GM18517 (cell line): ENCODE results near the gene FHIT.
"Not testable (repeated sequence)": the region's sequence is repeated elsewhere in the genome, so short reads cannot be mapped to it uniquely, and the experiment has no call there.

Experiments
- ATAC-seq: cut with Tn5 transposase; IDR thresholded peaks from one replicate; pipeline ENCODE4 v1.9.1; 2021; ENCODE audit warnings: mild to moderate bottlenecking, moderate library complexity; ENCODE audit not compliant: unreplicated experiment

Gene FHIT

DNA sequence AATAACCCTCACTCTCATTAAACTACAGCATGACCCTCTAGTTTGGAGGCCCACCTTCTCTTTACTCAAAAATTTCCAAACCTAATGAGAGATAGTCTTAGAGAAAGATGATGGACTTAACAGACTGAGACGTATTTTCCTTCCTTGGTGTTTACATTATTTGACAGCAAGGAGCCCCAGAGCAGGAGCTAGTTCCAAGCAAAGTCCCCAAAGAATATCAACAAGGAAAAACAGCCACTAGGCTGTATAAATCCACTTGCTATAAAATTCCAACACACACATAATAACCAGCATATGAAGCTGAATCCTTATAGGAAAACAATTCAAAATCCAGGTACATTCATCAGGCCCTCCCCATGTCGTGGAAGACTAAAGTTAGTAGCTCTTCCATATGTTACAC is 660.0 kb downstream of the FHIT start:
- ATAC-seq = no peak

DNA sequence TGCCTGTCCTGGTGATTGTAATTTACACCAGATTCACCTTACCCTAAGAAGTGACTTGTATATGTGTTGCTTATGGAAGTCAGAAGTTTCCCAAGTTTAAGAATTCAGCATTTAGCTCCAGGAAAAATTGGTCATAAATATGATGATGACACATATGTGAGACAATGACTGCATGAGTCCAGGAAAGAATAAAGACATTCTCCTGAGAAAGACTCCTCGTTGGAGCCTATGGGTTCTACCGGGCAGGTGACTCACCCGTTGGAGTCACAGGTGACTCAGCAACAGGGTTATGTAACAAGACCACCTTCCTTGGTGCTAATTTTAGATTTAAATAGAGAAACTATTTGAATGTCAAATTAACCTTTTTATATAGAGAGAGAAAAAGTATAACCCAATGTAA is 662.4 kb downstream of the FHIT start:
- no peak for ATAC-seq

GRCh38 chr3:60585918-60586317 is 665.3 kb downstream of the FHIT start:
- no peak for ATAC-seq

DNA sequence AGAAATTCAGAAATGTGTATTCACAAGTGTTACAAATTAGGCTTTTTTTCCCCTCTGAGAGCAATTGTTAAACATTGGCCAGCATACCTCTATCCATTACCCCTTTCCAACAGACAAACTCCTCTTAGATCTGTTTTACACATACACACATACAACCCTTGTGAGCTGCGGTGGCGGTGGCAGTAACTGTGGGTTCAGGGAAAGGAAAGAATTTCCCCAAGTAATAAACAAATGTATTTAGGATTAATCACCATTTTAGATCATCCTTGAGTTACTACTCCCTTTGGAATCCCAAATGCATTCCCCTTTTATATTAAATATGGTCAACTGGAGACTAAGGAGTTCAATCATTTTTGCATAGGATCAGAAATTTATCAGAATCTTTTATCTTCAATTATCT is 667.0 kb downstream of the FHIT start:
- no peak for ATAC-seq

GRCh38 chr3:60582288-60582687 is 669.0 kb downstream of the FHIT start:
- ATAC-seq = no peak

GRCh38 chr3:60580809-60581208 is 670.4 kb downstream of the FHIT start:
- no peak for ATAC-seq

DNA sequence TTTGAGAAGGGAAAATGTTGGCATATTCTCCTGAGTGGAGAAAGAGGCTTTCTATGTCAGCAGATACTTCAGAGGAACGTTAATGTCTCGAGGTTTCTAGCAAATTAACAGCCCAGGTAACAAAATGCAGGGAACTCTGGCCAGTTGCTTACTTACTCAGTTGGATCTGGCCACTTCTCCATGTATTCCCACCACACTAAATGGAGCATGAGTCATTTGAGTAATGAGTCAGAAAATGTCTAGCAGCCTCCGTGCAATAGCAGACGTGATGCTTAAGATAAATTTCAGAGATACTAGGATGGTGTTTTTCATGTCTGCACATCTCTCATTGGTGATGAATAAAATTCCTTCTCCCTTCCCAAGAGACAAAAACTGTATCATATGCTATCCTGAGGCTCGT is 671.5 kb downstream of the FHIT start:
- no peak for ATAC-seq

DNA sequence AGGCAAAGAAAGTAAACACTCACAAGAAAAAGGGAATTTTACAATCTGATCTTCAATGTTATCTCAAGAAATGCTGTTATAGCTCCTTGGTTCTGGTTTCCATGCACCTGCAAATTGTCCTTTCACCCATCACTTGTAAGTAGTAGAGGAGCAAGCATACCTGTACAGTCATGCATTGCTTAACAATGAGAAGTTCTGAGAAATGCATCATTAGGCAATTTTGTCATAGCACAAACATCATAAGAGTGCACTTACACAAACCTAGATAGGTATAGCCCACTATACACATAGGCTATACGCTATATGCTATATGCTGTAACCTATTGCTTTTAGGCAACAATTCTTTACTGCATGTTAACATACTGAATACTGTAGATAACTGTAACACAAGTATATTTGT is 672.3 kb downstream of the FHIT start:
- no peak for ATAC-seq

DNA sequence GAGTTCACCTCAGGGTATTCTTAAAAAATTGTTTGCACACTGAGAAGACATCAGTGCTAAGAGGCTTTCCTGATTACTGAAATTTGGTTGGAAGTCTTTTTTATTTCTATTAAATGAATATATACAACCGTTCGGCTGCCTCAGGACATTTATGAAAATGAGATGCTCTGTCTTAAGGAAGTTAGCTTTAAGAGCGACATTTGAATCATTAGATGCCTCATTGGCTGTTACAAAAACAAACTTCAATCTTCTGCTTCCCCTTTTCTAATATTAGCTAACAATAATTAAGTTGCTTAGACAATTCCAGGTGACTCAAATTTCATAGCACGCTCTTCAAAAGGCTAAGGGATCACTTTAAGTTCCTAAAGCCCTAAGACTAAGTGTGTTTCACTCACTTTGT is 673.7 kb downstream of the FHIT start:
- ATAC-seq = no peak

DNA sequence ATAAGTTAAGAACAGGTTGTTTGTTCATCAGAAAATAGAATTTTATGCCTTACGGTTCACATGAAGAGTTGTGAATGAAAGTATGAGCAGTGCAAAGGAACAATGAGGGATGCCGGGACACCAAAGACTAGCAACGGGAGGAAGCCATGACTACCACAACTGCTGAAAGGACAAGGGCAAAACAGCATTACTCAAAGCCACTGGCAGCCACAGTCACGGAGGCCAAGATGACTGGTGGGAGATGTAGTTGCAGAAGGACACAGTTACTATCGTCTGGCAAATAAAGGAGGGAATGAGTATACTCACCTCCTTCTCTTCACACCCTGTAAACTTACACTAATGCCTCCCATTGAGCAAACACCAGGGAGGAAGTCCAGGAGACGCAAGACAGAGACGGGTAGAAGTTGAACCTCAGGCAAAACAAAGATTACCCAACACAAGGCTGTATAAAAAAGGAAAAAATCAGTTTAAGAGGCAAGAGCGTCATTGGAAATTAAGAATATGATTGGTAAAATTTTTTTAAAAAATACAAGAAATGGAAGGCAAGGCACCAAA is 675.5 kb downstream of the FHIT start:
- no peak for ATAC-seq

GRCh38 chr3:60574046-60574769 is 677.0 kb downstream of the FHIT start:
- no peak for ATAC-seq

DNA sequence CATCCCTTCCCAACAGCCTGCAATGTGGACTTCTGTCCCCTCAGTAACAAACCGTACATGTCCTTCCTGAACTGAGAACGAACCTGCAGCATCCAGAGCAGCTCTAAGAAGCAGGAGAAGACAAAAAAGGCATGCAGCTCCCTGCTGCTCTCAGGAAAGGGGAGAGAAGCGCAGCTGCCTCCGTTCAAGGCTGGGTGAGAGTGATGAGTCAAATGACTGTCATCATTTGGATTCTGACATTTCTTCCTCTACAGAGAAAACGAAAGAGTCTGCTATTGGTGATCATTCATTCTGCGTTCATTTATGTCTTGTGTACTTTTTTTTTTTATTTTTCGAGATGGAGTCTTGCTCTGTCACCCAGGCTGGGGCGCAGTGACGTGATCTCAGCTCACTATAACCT is 677.8 kb downstream of the FHIT start:
- no peak for ATAC-seq

DNA sequence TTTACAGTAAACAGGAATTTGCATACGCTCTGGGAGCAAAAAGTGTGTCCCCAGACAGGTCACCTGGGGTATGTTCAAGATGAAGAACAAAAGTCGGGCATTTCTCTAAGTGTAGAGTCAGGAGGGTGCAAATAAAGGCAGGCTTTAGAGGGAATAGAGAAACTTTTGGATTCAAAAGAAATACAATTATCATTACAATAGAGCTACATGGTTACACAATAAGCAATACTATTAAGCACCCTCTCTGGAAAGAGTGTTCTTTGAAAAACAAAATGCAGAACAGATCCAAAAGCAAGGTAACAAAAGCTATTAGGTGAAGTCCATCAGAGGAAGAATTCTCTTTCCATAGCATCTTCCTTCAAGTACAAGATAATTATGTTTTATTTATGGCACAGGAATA is 679.7 kb downstream of the FHIT start:
- no peak for ATAC-seq

- ATAC-seq = no peak
Observed at GRCh38 chr3:60557122-60557521, 694.1 kb downstream of the FHIT start.

- ATAC-seq = peak; percentile 95
Observed at GRCh38 chr3:60555686-60556354, 695.4 kb downstream of the FHIT start.

DNA sequence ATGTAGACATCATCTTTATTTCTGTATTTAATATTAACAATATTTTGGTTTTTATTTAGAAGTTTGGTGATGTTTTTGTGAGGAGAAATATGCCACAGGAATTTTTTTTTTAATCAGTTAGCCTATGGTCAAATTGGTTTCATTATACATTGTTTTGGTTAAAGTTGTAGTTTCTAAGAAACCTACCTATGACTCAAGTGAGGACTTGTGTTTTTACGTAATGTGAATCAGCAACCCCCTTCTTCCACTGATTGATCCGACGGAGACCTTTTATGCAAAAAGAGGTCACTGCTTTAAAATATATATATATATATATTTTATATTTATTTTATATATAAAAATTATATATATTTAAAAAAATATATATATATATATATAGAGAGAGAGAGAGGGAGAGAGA is 698.1 kb downstream of the FHIT start:
- peak; percentile 47 for ATAC-seq

- ATAC-seq = no peak
Observed at GRCh38 chr3:60552581-60552980, 698.7 kb downstream of the FHIT start.

DNA sequence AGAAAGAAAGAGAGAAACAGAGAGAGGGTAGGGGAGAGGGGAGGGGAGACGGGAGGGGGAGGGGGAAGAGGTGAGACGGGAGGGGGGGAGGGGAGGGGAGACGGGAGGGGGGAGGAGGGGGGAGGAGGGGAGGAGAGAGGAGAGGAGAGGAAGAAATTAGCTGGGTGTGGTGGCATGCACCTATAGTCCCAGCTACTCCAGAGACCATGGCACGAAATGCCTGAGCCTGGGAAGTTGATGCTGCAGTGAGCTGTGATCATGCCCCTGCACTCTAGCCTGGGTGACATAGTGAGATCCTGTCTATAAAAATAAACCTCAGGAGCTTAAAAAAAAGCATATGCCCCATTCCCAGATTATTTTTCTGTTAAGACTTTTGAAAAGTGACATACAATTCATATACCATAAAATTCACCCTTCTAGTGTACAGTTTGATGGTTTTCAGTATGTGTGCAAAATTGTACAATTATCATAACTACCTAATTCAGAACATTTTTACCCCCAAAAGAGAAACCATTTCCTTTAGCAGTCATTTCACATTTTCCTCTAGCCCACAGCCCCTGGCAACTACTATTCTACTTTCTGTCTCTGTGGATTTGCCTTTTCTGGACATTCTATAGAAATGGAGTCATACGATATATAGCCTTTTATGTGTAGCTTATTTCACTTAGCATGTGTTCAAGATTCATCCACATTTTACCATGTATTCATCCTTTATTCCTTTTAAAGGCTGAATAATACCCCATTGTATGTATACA is 699.6 kb downstream of the FHIT start:
- no peak for ATAC-seq

DNA sequence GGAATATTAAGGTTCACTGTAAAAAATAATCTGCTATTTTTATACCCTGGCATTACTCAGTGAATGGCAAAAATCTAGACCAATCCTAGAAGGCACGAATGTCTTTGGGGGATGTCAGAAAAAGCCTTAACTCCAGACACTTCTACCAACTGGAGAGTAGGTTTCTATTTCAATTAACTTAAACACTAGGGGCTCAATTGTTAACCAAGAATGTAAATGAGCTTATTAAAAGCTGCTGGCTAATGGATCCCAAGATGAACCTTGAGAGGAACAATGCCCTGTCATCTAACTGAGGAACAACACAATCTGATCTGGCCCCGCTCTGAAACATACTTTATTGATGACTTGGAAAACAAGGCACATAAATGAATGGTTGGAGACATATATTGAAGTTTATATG is 701.4 kb downstream of the FHIT start:
- ATAC-seq = no peak

DNA sequence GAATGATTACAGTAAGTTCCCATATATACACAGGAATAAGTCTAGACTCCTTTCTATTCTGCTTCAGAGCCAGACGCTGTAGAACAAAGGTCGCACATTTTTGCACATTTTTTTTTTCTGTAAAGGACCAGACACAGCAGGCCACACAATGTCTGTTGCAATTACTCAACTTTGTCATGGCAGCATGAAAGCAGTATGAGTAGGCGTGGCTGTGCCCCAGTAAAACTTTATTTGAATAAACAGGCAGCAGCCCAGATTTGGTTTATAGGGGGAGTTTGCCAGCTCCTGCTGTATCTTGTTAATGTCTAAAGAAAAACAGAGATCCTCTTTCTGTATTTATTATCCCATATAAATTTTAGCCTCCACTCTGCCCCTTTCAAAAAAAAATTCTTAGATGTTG is 708.3 kb downstream of the FHIT start:
- ATAC-seq = no peak

DNA sequence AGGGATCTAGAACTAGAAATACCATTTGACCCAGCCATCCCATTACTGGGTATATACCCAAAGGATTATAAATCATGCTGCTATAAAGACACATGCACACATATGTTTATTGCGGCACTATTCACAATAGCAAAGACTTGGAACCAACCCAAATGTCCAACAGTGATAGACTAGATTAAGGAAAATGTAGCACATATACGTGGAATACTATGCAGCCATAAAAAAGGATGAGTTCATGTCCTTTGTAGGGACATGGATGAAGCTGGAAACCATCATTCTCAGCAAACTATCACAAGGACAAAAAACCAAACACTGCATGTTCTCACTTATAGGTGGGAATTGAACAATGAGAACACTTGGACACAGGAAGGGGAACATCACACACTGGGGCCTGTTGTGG is 711.9 kb downstream of the FHIT start:
- ATAC-seq = not testable (repeated sequence)

DNA sequence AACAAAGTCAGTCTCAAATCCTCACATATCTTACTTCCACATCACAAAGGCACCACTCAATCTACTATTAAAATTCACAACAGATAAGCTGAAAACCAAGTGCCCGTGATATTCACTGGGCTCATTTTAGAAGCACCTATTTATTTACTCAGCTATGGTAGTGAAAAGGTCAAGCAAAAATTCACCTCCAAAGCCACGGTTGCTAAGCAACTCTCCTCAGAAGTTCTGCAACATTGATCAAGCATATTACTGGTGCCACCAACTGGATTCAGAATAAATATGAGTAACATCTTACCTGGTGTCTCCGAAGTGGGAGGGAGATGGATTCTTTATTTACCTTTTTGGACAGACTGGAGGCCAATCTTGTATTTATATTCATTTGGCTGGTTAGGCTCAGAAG is 714.8 kb downstream of the FHIT start:
- ATAC-seq = peak; percentile 96
